HG02610 (cell line): Measurements from ENCODE around the gene FYN.
A peak's percentile ranks its signal among the peaks of the same experiment; 100 is the strongest.
"Not testable (repeated sequence)": the region's sequence is repeated elsewhere in the genome, so short reads cannot be mapped to it uniquely, and the experiment has no call there.

Source experiments
- ATAC-seq: cut with Tn5 transposase; IDR thresholded peaks from one replicate; pipeline ENCODE4 v1.9.1; 2021; ENCODE audit warnings: mild to moderate bottlenecking, moderate library complexity; ENCODE audit not compliant: unreplicated experiment

FYN gene

GRCh38 chr6:111642463-111643158, 230.6 kb downstream of the FYN start:
- peak; percentile 58 for ATAC-seq

GRCh38 chr6:111639266-111639665, 234.0 kb downstream of the FYN start:
- ATAC-seq = no peak

DNA sequence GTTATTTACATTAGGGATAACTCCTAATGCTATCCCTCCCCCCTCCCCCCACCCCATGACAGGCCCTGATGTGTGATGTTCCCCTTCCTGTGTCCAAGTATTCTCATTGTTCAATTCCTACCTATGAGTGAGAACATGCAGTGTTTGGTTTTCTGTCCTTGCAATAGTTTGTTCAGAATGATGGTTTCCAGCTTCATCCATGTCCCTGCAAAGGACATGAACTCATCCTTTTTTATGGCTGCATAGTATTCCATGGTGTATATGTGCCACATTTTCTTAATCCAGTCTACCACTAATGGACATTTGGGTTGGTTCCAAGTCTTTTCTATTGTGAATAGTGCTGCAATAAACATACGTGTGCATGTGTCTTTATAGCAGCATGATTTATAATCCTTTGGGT, 238.3 kb downstream of the FYN start:
- not testable (repeated sequence) for ATAC-seq

- no peak for ATAC-seq
Measured at GRCh38 chr6:111633822-111634221, 239.4 kb downstream of the FYN start.

GRCh38 chr6:111632468-111633247, 240.6 kb downstream of the FYN start:
- ATAC-seq = no peak

GRCh38 chr6:111631903-111632460, 241.3 kb downstream of the FYN start:
- ATAC-seq = no peak

GRCh38 chr6:111631018-111631417, 242.2 kb downstream of the FYN start:
- no peak for ATAC-seq

GRCh38 chr6:111628142-111628850, 245.0 kb downstream of the FYN start:
- no peak for ATAC-seq

DNA sequence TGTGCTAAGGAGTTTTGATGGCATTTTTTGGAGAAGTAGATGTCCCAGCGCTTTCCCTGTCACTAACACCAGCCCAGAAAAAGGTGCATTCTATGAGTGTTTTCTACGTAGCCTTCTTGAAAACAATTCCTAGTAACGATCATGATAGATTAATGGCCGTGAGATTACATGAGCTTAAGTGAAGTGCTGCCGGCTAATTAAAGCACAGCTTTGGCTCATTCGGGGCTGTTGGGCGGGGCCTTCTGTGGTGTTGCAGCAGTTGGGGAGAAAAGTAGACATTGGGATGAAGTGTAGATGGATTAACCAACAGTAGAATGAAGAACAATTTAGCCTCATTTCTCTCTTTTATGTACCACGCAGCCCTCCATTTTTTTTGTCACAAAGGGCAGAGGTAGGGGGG, 246.8 kb downstream of the FYN start:
- no peak for ATAC-seq

DNA sequence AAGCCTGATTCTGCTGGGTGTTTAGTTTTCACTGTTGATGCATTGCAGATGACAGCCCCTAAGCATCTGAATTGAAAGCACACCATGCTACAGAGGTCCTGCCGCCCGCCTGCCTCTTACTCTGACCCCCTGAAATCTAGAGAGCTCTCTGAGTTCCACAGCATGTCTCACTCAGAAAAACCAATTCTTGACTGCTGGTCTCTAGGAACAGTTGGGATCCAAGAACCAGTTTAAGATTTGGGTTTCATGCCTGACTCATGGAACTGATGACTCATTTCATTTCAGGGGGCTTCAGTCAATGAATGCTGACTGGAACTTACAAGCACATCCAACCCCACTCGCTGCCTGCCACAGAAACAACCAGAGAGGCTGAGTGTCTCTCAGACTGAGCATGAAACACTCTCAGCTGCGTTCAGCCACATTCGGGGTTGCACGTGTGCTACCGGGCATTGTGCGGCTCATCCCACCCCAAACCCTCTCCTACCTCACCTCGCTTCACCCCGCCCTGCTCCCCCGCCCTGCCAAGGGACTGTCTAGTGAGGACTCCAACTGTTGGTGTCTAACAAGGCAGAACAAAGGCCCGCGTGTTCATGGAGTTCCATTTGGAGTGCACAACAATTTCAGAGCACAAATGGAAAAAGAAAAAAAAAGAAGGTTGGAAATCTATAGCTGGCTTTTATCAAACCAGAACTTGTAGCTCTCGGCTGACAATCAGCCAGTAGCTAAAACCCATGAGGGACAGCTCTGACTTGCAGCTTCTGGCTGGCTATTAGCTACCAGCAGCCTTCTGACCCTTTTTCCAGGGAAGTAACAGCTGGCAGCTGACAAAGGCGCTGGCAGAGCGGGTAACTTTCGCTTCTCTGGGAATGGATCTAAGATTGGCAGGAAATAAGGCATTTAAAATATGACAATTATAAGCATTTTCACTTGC, 247.5 kb downstream of the FYN start:
- no peak for ATAC-seq

DNA sequence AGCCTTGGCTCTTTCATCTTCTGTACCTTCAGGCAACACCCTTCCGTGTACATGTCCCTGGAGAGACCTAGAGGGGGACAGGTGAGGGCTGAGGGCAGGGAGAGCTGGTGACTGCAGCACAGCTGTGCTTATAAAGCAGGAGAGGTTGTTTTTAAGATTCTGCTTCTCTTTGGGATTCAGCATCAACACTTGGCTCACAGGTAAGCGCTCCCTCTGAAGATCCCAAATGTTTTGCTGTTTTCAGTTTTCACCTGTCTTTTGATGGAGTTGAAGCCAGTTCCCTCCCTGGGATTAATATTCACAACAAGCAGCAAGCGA, 248.2 kb downstream of the FYN start:
- no peak for ATAC-seq

GRCh38 chr6:111624401-111625098, 248.7 kb downstream of the FYN start:
- no peak for ATAC-seq

DNA sequence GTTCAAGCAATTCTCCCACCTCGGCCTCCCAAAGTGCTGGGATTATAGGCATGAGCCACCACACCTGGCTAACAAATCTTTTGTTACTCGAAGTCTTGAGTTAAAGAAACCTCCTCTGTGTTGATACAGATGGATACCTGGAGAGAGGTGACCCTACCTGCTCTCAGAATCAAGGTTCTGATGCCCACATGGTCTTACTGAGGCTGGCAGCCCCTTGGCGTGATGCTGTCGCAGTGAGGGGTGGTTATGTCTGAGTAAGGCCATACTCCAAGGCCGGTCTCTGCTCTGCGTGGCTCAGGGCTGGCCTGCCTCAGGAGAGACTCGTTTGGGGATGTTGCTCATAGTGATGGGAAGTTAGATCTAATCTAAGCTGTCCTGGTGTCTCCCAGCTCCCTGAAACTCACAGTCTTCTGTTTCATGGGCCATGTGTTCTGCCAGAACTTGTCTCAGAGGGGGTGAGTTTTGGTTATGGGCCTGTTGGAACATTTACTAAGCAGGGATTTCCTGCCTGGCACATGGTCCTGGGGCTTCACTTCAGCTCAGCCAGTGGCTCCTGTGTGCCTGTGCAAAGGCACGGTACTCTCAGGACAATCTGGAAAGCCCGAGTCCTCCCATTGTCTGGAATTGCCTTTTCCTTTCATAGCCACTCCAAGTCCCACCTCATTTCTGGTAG, 250.1 kb downstream of the FYN start:
- no peak for ATAC-seq

- ATAC-seq = no peak
Measured at GRCh38 chr6:111620169-111620568, 253.1 kb downstream of the FYN start.

DNA sequence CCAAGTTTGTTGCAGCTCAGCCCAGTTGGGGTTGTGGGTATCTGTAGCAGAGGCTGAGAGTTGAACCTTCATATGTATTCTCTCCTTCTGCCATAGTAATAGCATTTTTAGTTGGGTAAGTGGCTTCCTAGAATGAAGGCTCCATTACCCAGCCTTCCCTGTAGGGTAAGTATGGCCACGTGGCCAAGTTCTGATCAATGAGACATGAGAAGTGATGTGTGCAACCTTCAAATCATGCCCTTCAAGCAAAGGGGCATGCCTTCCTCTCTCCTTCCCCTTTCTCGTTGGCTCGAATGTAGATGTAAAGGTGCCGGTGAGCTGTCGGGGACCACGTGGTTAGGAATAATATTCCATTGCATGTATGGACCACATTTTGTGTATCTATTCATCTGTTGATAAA, 254.8 kb downstream of the FYN start:
- ATAC-seq = no peak

- ATAC-seq = no peak
Measured at GRCh38 chr6:111617149-111617548, 256.1 kb downstream of the FYN start.

DNA sequence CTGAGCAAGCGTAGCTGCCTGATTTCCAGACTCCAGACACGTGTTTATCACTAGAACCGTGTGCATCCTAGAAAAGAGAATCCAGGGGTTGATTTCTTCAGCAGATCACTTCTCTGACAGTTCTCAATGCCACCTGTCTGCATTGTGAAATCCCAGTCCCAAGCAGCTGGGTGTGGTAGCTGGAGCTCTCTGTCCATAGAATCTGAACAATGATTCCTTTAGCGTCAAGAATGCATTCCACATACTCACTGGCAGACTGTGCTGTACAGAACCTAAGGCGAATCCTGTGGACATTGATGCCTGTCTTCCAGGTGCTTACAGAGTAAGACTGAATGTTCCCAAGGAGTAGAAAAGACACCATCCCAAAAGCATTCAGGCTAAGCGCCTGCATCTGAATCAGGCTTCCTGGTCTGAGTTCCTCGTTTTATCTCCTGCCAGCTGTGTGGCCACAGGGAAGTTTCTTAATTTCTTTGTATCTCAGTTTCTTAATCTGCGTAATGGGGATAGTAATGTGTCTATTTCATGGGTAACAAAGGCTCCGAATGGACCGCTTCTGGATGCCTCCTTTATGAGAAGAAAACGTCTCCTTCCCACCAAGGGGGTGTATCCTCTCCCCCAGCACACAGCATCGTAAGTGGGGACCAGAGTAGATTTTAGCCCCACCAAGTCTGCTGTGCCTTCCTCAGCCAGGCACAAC, 257.2 kb downstream of the FYN start:
- ATAC-seq = no peak

DNA sequence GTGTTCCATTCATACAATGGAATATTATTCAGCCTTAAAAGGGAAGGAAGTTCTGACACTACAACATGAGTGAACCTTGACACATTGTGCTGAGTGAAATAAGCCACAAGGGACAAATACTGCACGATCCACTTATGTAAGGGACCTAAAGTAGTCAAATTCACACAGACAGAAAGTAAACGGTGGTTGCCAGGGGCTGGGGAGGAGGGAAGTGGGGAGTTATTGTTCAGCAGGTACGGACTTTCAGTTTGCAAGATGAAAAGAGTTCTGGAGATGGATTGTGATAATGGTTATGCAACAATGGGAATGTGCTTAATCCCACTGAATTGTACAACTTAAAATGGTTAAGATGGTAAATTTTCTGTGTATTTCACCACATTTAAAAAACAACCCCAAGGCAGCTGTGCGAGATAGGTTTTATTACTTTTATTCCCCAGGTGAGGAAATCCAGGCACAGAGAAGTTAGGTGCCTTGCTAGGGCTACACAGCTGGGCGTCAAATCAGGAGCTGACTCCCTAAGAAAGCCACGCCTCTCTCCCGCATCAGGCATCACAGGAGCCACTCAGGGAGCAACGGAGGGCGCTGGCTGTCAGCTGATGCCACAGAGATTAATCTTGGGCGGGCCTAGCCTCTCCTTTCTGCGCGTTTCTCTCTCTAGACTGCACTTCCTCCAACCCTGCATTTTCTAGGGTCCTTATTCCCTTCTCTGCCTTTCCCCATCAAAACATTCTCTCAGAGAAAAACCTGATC, 258.2 kb downstream of the FYN start:
- no peak for ATAC-seq
